Mesothelial cell of epicardium (in vitro differentiated cells): ENCODE results near the gene F3. TPM values are rescaled to one million over a fixed set of nuclear protein-coding genes. Genes with fewer than 3 reads are reported as not detected.
A peak's percentile ranks its signal among the peaks of the same experiment; 100 is the strongest.

Experiments
- DNase-seq, 2 experiments: peaks; one replicate each; pipeline ENCODE4 v3.0.0; 2021; ENCODE audit warnings: low spot score in 2 of 2; ENCODE audit not compliant: unreplicated experiment in 2 of 2
- H3K27ac Mint-ChIP-seq: 2 replicates; pipeline ENCODE4 v1.8.0; 2021; ENCODE audit warnings: mixed read lengths
- H3K27me3 Mint-ChIP-seq: 2 replicates; pipeline ENCODE4 v1.8.0; 2021; ENCODE audit warnings: low read depth, mixed read lengths
- H3K36me3 Mint-ChIP-seq: 2 replicates; pipeline ENCODE4 v1.8.0; 2021; ENCODE audit warnings: mixed read lengths
- H3K4me1 Mint-ChIP-seq: 2 replicates; pipeline ENCODE4 v1.8.0; 2021; ENCODE audit warnings: mixed read lengths
- H3K4me3 Mint-ChIP-seq: 2 replicates; pipeline ENCODE4 v1.8.0; 2021; ENCODE audit warnings: mild to moderate bottlenecking, moderate library complexity, mixed read lengths
- H3K9me3 Mint-ChIP-seq: 2 replicates; pipeline ENCODE4 v1.8.0; 2021; ENCODE audit warnings: mixed read lengths
- CTCF ChIP-seq: fragments of 200-600 bp; sonication (generic); IDR thresholded peaks from one replicate; pipeline ENCODE4 v1.5.0; 2021; ENCODE audit warnings: antibody characterized with exemption; ENCODE audit not compliant: unreplicated experiment
- total RNA-seq: library from RNA; stranded (reverse); gene quantifications from 3 replicates; pipeline ENCODE4 v1.2.1, GENCODE V29; 2021

Gene F3
- total RNA-seq, 1 donor from 2014 or later: 23.9 TPM

GRCh38 chr1:94528826-94529225 lies 12.7 kb downstream of the F3 start:
- no peaks in the 10 kb centered on the region for H3K27me3 Mint-ChIP-seq
- no peak for TF ChIP-seq CTCF
- no peaks in the 10 kb centered on the region for H3K9me3 Mint-ChIP-seq
- peaks cover 29% of the 10 kb centered on the region for H3K4me1 Mint-ChIP-seq
- H3K36me3 Mint-ChIP-seq: peaks cover 29% of the 10 kb centered on the region
- H3K4me3 Mint-ChIP-seq: no peak overlapping the region
- H3K27ac Mint-ChIP-seq: peak overlapping the region; percentile 28
- DNase-seq: no peak

GRCh38 chr1:94528299-94528698 lies 13.3 kb downstream of the F3 start:
- H3K27ac Mint-ChIP-seq: peak overlapping the region; percentile 90
- no peak for TF ChIP-seq CTCF

GRCh38 chr1:94527447-94528031 lies 14.0 kb downstream of the F3 start:
- Mint-ChIP-seq H3K9me3 (no peaks in the 10 kb centered on the region), H3K36me3 (peaks cover 19% of the 10 kb centered on the region), H3K4me1 (peaks cover 25% of the 10 kb centered on the region), H3K27ac (peak overlapping the region; percentile 90), H3K27me3 (no peaks in the 10 kb centered on the region), H3K4me3 (no peak overlapping the region)
- TF ChIP-seq CTCF: no peak
- no peak for DNase-seq

More at GRCh38 chr1:94528299-94528698, 13.3 kb downstream of the F3 start:
- Mint-ChIP-seq H3K9me3 (no peaks in the 10 kb centered on the region), H3K4me1 (peaks cover 29% of the 10 kb centered on the region), H3K36me3 (peaks cover 27% of the 10 kb centered on the region), H3K4me3 (no peak overlapping the region), H3K27me3 (no peaks in the 10 kb centered on the region)
- DNase-seq: no peak

- no peaks in the 10 kb centered on the region for H3K27me3 Mint-ChIP-seq
- H3K4me3 Mint-ChIP-seq: no peak overlapping the region
- no peak for TF ChIP-seq CTCF
- H3K36me3 Mint-ChIP-seq: peaks cover 9% of the 10 kb centered on the region
- peaks cover 22% of the 10 kb centered on the region for H3K4me1 Mint-ChIP-seq
- no peak for DNase-seq
- no peaks in the 10 kb centered on the region for H3K9me3 Mint-ChIP-seq
- H3K27ac Mint-ChIP-seq: peak overlapping the region; percentile 4
Measured at GRCh38 chr1:94526152-94526980, 15.2 kb downstream of the F3 start.

- no peaks in the 10 kb centered on the region for H3K36me3 Mint-ChIP-seq
- H3K27me3 Mint-ChIP-seq: no peaks in the 10 kb centered on the region
- no peak for TF ChIP-seq CTCF
- no peak overlapping the region for H3K4me3 Mint-ChIP-seq
- DNase-seq: no peak
- no peaks in the 10 kb centered on the region for H3K9me3 Mint-ChIP-seq
- no peak overlapping the region for H3K27ac Mint-ChIP-seq
- H3K4me1 Mint-ChIP-seq: peaks cover 22% of the 10 kb centered on the region
Measured at GRCh38 chr1:94524531-94524930, 17.0 kb downstream of the F3 start.
